ENCODE data around the gene MAP7.

DNA sequence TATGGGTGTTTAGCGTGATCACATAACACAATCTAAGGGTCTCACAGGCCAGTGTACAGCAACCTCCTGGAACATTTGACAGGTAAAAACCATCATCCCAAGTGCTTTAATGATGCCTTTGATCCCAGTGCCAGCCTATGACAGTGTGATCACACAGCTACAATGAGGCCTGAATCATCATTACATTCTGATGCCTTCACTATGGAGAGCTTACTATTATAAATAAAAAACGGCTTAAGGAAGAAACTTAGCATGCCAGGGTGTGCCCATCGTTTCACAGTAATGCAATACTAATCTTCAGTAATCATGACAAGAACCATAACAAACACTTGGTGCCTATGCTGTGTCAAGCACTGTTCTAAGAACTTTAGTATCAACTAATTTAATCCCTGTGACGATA is 11.4 kb downstream of the MAP7 start:
- TF ChIP-seq, protein P1, sequence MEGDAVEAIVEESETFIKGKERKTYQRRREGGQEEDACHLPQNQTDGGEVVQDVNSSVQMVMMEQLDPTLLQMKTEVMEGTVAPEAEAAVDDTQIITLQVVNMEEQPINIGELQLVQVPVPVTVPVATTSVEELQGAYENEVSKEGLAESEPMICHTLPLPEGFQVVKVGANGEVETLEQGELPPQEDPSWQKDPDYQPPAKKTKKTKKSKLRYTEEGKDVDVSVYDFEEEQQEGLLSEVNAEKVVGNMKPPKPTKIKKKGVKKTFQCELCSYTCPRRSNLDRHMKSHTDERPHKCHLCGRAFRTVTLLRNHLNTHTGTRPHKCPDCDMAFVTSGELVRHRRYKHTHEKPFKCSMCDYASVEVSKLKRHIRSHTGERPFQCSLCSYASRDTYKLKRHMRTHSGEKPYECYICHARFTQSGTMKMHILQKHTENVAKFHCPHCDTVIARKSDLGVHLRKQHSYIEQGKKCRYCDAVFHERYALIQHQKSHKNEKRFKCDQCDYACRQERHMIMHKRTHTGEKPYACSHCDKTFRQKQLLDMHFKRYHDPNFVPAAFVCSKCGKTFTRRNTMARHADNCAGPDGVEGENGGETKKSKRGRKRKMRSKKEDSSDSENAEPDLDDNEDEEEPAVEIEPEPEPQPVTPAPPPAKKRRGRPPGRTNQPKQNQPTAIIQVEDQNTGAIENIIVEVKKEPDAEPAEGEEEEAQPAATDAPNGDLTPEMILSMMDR (IDR thresholded peaks at IDR 0.05; ENCODE audit: poor library complexity, severe bottlenecking), result no peak
- TF ChIP-seq EP300 (conservative IDR thresholded peaks at IDR 0.05; ENCODE audit: poor library complexity, severe bottlenecking), result no peak
- TF ChIP-seq RAD21 (conservative IDR thresholded peaks at IDR 0.05), result no peak
- TF ChIP-seq EZH2 (IDR thresholded peaks at IDR 0.05; ENCODE audit: borderline replicate concordance, insufficient read depth, low read length, poor library complexity, severe bottlenecking), result no peak
- TF ChIP-seq, protein P2, sequence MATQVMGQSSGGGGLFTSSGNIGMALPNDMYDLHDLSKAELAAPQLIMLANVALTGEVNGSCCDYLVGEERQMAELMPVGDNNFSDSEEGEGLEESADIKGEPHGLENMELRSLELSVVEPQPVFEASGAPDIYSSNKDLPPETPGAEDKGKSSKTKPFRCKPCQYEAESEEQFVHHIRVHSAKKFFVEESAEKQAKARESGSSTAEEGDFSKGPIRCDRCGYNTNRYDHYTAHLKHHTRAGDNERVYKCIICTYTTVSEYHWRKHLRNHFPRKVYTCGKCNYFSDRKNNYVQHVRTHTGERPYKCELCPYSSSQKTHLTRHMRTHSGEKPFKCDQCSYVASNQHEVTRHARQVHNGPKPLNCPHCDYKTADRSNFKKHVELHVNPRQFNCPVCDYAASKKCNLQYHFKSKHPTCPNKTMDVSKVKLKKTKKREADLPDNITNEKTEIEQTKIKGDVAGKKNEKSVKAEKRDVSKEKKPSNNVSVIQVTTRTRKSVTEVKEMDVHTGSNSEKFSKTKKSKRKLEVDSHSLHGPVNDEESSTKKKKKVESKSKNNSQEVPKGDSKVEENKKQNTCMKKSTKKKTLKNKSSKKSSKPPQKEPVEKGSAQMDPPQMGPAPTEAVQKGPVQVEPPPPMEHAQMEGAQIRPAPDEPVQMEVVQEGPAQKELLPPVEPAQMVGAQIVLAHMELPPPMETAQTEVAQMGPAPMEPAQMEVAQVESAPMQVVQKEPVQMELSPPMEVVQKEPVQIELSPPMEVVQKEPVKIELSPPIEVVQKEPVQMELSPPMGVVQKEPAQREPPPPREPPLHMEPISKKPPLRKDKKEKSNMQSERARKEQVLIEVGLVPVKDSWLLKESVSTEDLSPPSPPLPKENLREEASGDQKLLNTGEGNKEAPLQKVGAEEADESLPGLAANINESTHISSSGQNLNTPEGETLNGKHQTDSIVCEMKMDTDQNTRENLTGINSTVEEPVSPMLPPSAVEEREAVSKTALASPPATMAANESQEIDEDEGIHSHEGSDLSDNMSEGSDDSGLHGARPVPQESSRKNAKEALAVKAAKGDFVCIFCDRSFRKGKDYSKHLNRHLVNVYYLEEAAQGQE (IDR thresholded peaks at IDR 0.05; ENCODE audit: borderline replicate concordance), result no peak
- TF ChIP-seq TAF1 (IDR thresholded peaks at IDR 0.05; ENCODE audit: low read depth), result no peak
- TF ChIP-seq POLR2AphosphoS5 (IDR thresholded peaks at IDR 0.05), result no peak

Data from neural cell (in vitro differentiated cells).